Muscle of leg (tissue), 11 donors: ENCODE data around the gene ATRNL1. TPM values are rescaled to one million over a fixed set of nuclear protein-coding genes. Genes with fewer than 3 reads are reported as not detected.
"Not testable (repeated sequence)": the region's sequence is repeated elsewhere in the genome, so short reads cannot be mapped to it uniquely, and the experiment has no call there.

Experiments used
- DNase-seq: peaks from one replicate; pipeline ENCODE4 v3.0.0; 2013
- H3K27ac ChIP-seq: one replicate; pipeline ENCODE4 v1.5.1; 2013; ENCODE audit warnings: mild to moderate bottlenecking, low read length, control low read depth
- H3K27me3 ChIP-seq: one replicate; pipeline ENCODE4 v1.6.1; 2013; ENCODE audit warnings: low read length; ENCODE audit not compliant: control insufficient read depth, insufficient read depth
- H3K36me3 ChIP-seq: one replicate; pipeline ENCODE4 v1.6.1; 2013; ENCODE audit warnings: low read length; ENCODE audit not compliant: control insufficient read depth, insufficient read depth
- H3K4me1 ChIP-seq: one replicate; pipeline ENCODE4 v1.6.1; 2013; ENCODE audit warnings: low read length; ENCODE audit not compliant: control insufficient read depth, insufficient read depth
- H3K4me3 ChIP-seq: one replicate; pipeline ENCODE4 v1.5.1; 2013; ENCODE audit warnings: low read length, control low read depth
- H3K9me3 ChIP-seq: replicated peaks from 2 replicates; pipeline ENCODE4 v1.6.1; 2013; ENCODE audit warnings: low read depth, low read length; ENCODE audit not compliant: control insufficient read depth
- WGBS: methylation state at CpG from one replicate; pipeline ENCODE4 v1.1.5; 2013; ENCODE audit warnings: missing lambda C conversion rate; ENCODE audit not compliant: insufficient coverage; 5-methylcytosine and 5-hydroxymethylcytosine counted together
- polyA plus RNA-seq, 8 donors: library from polyadenylated mRNA; unstranded; fragments of 120-200 nt; gene quantifications; one replicate each; pipeline versions ENCODE4 v1.2.1 to v1.2.3, GENCODE V29; 2013; ENCODE audit warnings: inconsistent platforms in 1 of 8, low replicate concordance in 1 of 8; ENCODE audit not compliant: insufficient read length in 8 of 8, insufficient read depth in 1 of 8
- total RNA-seq: library from RNA; stranded (reverse); fragments of 120-200 nt; gene quantifications from one replicate; pipeline ENCODE4 v1.2.4, GENCODE V29; 2013

The ATRNL1 gene
- total and polyA plus RNA-seq, 9 donors = 0.42 to 7.1 (median 0.92) TPM

DNA sequence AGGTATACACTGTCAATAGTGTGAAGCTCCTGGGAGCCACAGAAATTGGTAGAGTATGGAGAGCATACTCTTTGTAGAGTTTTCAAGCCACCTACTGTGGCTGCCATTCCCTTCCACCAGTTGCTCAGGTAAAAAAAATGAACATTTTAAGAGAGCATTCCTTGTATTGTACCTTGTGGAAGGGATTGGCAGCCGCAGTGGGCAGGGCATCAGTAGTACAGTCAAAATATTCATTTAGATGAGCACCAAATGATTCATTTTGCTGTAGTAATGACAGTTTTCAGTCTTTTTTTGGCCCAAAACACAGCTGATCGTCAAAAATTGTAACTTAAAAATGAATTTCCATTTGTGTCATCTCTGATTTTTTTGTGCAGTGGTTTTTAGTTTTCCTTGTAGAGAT lies 304.9 kb downstream of the ATRNL1 start:
- no peaks in the 10 kb centered on the region for H3K36me3 ChIP-seq
- H3K9me3 ChIP-seq = no peaks in the 10 kb centered on the region
- H3K4me1 ChIP-seq = no peaks in the 10 kb centered on the region
- WGBS = no CpG with 5 or more reads among the region's 2 CpGs
- no peaks in the 10 kb centered on the region for H3K27me3 ChIP-seq
- no peak overlapping the region for H3K27ac ChIP-seq
- DNase-seq = no peak
- H3K4me3 ChIP-seq = no peak overlapping the region

GRCh38 chr10:115402699-115403098 lies 309.5 kb downstream of the ATRNL1 start:
- Histone ChIP-seq H3K36me3 (no peaks in the 10 kb centered on the region), H3K4me3 (no peak overlapping the region), H3K27ac (no peak overlapping the region), H3K9me3 (no peaks in the 10 kb centered on the region), H3K4me1 (no peaks in the 10 kb centered on the region), H3K27me3 (no peaks in the 10 kb centered on the region)
- WGBS = no CpG with 5 or more reads among the region's 1 CpG
- DNase-seq = peak; percentile 6

DNA sequence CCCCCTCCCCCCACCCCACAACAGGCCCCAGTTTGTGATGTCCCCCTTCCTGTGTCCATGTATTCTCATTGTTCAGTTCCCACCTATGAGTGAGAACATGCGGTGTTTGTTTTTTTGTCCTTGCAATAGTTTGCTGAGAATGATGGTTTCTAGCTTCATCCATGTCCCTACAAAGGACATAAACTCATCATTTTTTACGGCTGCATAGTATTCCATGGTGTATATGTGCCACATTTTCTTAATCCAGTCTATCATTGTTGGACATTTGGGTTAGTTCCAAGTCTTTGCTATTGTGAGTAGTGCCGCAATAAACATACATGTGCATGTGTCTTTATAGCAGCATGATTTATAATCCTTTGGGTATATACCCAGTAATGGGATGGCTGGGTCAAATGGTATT lies 312.7 kb downstream of the ATRNL1 start:
- not testable (repeated sequence) for H3K27me3 ChIP-seq, H3K4me3 ChIP-seq, H3K36me3 ChIP-seq, DNase-seq, H3K4me1 ChIP-seq, H3K27ac ChIP-seq, H3K9me3 ChIP-seq
- no CpG with 5 or more reads among the region's 3 CpGs for WGBS

DNA sequence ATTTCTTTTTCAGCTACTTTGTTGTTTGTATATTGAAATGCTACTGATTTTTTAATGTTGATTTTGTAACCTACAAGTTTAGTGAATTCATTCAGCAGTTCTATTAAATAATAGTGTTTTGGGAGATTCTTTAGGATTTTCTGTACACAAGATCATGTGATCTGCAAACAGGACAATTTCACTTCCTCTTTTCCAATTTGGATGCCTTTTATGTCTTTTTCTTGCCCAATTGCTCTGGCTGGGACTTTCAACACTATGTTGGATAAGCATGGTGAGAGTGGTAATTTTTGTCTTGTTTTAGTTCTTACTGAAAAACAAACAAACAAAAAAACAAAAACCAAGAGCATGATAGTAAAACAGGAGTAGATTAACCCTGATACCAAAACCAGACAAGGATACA lies 316.2 kb downstream of the ATRNL1 start:
- no peaks in the 10 kb centered on the region for H3K9me3 ChIP-seq
- H3K27ac ChIP-seq = no peak overlapping the region
- H3K36me3 ChIP-seq = no peaks in the 10 kb centered on the region
- H3K4me3 ChIP-seq = no peak overlapping the region
- H3K4me1 ChIP-seq = no peaks in the 10 kb centered on the region
- H3K27me3 ChIP-seq = no peaks in the 10 kb centered on the region
- DNase-seq = no peak

GRCh38 chr10:115417585-115418265 lies 324.6 kb downstream of the ATRNL1 start:
- no peak overlapping the region for H3K4me3 ChIP-seq
- no peak for DNase-seq

GRCh38 chr10:115422624-115423023 lies 329.5 kb downstream of the ATRNL1 start:
- no peak for DNase-seq

More at GRCh38 chr10:115417585-115418265, 324.6 kb downstream of the ATRNL1 start:
- H3K36me3 ChIP-seq = no peaks in the 10 kb centered on the region
- no peak overlapping the region for H3K27ac ChIP-seq
- H3K27me3 ChIP-seq = no peaks in the 10 kb centered on the region
- H3K9me3 ChIP-seq = peaks cover 5% of the 10 kb centered on the region
- no peaks in the 10 kb centered on the region for H3K4me1 ChIP-seq

GRCh38 chr10:115427611-115428010 lies 334.4 kb downstream of the ATRNL1 start:
- Histone ChIP-seq H3K4me1 (no peaks in the 10 kb centered on the region), H3K36me3 (no peaks in the 10 kb centered on the region), H3K4me3 (no peak overlapping the region), H3K9me3 (no peaks in the 10 kb centered on the region), H3K27ac (no peak overlapping the region), H3K27me3 (no peaks in the 10 kb centered on the region)
- no peak for DNase-seq
- WGBS = no CpG with 5 or more reads among the region's 2 CpGs

More at GRCh38 chr10:115422624-115423023, 329.5 kb downstream of the ATRNL1 start:
- Histone ChIP-seq H3K36me3 (no peaks in the 10 kb centered on the region), H3K9me3 (peaks cover 4% of the 10 kb centered on the region), H3K4me1 (no peaks in the 10 kb centered on the region), H3K4me3 (no peak overlapping the region), H3K27me3 (no peaks in the 10 kb centered on the region), H3K27ac (no peak overlapping the region)
- WGBS = no CpG with 5 or more reads among the region's 1 CpG

DNA sequence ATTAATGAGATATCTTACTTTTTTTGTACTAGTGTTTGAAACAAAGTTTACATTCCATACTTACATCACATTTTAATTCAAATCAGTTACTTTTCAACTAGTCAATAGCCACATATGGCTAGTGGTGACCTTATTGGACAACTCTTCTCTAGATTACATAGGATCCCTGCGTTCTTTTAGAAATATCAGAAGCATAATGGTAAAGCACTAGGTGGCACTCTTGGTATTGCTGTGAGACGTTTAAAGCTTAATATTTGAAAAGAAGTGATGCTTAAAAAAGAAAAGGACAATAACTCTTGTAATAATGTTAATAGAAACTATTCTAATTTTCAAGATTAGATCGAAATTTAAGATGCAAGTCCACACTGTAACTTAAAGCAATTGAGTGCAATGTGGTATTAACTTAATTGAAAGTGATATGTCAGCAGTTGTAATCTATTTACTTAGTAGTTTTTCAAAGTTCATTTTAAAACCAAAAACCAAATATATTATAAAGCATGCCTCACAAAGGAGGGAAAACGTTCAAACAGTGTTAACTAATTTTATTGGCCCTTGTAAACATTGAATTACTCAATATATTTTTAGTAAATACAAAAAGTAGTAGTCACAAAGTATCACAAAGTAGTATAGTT lies 339.1 kb downstream of the ATRNL1 start:
- no peaks in the 10 kb centered on the region for H3K27me3 ChIP-seq
- H3K9me3 ChIP-seq = no peaks in the 10 kb centered on the region
- H3K36me3 ChIP-seq = no peaks in the 10 kb centered on the region
- H3K4me3 ChIP-seq = no peak overlapping the region
- peak; percentile 37 for DNase-seq
- H3K4me1 ChIP-seq = no peaks in the 10 kb centered on the region
- no peak overlapping the region for H3K27ac ChIP-seq
- WGBS = no CpG with 5 or more reads among the region's 4 CpGs

- Histone ChIP-seq H3K4me1 (no peaks in the 10 kb centered on the region), H3K36me3 (no peaks in the 10 kb centered on the region), H3K27ac (no peak overlapping the region), H3K4me3 (no peak overlapping the region), H3K27me3 (no peaks in the 10 kb centered on the region), H3K9me3 (no peaks in the 10 kb centered on the region)
- DNase-seq = no peak
- no CpG with 5 or more reads among the region's 3 CpGs for WGBS
Observed at GRCh38 chr10:115436999-115437398, 343.8 kb downstream of the ATRNL1 start.

DNA sequence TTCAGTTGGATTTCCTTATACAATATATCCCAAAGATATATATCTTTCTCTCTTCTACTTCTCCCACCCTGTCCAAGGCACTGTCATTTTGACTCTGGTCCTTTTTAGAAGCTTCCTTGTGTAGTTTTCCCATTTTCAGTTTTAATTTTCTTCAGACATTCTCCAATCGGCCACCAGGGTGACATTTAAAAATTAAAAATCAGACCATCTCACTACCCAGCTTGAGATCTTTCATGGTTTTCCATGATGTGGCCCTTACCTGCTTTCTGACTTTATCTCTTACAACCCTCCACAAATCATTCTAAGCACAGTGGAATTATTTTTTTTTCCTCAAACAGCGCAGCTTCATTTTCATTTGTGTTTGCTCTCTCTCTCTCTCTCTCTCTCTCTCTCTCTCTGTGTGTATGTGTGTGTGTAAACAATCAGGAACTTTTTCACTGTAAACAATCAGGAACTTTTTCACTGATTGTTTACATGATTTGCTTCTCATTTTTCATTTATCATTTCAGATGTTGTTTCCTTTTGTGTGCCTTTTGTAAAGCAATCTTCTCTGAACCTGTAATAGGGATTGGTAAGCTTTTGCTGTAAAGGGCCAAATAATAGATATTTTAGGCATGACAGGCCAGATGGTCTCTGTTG lies 348.9 kb downstream of the ATRNL1 start:
- Histone ChIP-seq H3K27ac (no peak overlapping the region), H3K4me3 (no peak overlapping the region), H3K27me3 (no peaks in the 10 kb centered on the region), H3K9me3 (no peaks in the 10 kb centered on the region), H3K36me3 (no peaks in the 10 kb centered on the region), H3K4me1 (no peaks in the 10 kb centered on the region)
- DNase-seq = no peak
- WGBS = 67% methylated on average over 1 of the region's 2 CpGs
